Stimulated activated CD4-positive, alpha-beta T cell treated with anti-CD3 and anti-CD28 coated beads, Interleukin-12 subunit alpha, Interleukin-12 subunit beta, amount 100 ng/mL, for 24 hours (primary cell): Measurements from ENCODE around the gene AQP1.

Source experiments
- DNase-seq, 2 experiments: peaks; one replicate each; pipeline ENCODE4 v3.0.0-alpha.2; 2020; ENCODE audit warnings: low read depth in 2 of 2

AQP1 gene

GRCh38 chr7:30911561-30911969 lies at the start of gene AQP1:
AQP1 (plus strand) TSS chr7:30911853; CDS start chr7:30911910, 57 bp downstream.
- DNase-seq = no peak

- no peak for DNase-seq
Measured at GRCh38 chr7:30862995-30863705, 48.5 kb upstream of the AQP1 start.

DNA sequence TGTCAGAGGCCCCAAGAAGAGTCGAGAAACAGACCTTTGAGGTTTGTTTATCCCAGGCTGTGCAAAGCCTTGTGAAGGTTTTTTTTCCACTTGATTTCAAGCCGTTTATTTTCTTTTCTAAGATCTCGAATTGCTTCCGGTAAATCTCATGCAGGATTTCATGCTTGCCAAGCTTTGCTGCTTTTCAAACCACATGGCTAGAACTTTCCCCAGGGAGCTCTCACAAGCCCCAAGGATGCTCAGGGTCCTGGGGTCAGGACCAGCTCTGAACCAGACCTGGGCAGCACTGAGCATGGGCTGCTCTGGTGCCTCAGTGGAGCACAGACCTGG lies 48.0 kb upstream of the AQP1 start:
- no peak for DNase-seq

- no peak for DNase-seq
Measured at GRCh38 chr7:30864101-30864500, 47.6 kb upstream of the AQP1 start.

GRCh38 chr7:30865076-30865475 lies 46.6 kb upstream of the AQP1 start:
- no peak for DNase-seq

GRCh38 chr7:30865821-30866220 lies 45.8 kb upstream of the AQP1 start:
- DNase-seq = no peak

GRCh38 chr7:30866939-30867338 lies 44.7 kb upstream of the AQP1 start:
- DNase-seq = no peak

GRCh38 chr7:30867483-30867882 lies 44.2 kb upstream of the AQP1 start:
- DNase-seq = no peak

DNA sequence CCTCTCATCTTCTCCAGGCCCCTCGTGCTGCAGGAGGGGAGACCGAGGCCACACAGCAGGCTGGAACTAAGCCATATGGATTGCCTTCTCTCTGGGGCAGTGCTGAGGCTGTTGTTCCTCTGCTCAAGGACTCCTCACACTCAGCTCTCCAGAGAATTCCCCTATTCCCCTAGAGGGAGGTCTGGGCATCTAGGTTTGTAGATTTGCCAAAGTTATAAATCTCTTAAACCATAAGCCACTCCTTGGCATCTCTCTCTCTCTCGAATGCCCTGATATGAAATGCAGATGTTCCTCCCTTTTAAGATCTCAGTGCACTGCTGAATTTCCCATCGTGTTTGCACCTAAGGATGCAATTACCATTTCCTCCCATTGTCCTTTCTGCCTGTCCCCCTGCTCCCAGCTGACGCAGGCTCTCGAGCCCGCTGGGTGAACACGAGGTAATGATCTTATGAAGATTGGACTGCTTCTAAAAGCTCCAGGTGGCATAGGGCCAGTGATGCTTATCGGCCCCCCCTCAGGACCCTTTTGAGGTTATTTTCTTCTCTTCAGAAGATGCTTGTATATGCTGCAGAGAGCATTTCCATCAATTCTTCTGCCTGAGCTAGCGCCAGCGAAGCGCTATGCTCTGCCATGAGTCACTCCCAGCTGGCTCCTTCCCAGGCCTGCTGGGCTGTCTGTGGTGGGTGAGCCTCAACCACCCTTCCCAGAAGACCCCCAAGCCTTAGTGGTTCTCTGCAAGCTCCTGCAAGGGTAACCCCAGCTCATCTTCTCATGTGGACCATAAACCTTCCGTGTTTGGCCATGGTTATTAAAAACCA lies 41.6 kb upstream of the AQP1 start:
- no peak for DNase-seq

DNA sequence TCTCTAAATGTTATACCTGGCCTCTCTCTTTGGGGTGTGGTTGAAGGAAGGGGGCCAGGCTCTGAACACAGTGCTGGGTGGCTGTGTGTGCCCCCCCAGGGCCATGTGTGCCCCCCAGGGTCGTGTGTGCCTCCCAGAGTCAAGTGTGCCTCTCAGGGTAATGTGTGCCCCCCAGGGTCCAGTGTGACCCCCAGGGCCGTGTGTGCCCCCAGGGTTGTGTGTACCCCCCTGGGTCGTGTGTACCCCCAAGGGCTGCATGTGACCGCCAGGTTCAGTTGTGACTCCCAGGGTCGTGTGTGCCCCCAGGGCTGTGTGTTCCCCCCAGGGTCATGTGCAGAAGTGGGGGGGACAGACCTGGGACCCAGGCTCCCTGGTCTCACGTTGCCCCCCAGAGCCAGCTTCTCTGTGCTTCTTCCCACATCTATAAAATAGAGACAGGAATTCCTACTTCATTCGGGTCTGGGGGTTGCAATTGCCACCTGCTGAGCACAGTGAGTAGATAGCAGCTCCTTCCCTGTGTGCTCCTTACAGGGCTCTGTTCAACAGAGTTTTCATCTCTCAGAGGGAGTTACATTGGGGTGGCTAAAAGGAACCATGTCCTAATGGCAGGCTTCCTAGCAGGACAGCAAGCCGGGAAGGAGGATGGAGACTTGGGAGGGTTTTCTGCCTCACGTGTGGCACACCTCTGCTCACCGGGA lies 40.7 kb upstream of the AQP1 start:
- DNase-seq = no peak

- no peak for DNase-seq
Measured at GRCh38 chr7:30871655-30872054, 40.0 kb upstream of the AQP1 start.

- no peak for DNase-seq
Measured at GRCh38 chr7:30873207-30873606, 38.4 kb upstream of the AQP1 start.

- no peak for DNase-seq
Measured at GRCh38 chr7:30873656-30874055, 38.0 kb upstream of the AQP1 start.

DNA sequence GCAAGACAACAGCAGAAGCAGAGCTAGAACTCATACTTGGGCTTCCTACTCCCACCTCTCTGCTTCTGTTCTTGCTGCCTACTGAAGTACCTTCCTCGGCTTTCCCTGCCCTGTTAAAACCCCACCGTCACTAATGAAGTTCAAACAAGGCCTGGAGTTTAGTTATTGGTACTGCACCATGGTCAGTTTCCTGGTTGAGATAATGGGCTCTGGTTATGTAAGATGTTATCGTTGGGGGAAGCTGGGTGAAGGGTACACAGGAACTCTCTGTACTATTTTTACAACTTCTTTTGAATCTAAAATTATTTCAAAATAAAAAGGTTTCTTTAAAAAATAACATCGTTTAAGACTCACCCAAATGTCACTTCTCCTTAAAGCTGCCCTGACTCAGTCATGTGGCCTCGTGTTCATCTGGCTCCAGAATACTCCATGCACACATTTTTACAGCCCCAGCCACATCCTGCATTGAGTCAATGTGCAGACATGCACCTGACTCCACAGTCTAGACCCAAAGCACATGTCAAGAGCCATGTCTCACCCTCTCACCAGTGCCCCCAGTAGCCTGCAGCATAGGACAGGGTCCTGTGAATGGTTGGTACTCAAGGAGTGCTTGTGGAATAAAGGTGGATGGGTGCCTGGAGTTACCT lies 36.9 kb upstream of the AQP1 start:
- no peak for DNase-seq

GRCh38 chr7:30877015-30877769 lies 34.5 kb upstream of the AQP1 start:
- no peak for DNase-seq

DNA sequence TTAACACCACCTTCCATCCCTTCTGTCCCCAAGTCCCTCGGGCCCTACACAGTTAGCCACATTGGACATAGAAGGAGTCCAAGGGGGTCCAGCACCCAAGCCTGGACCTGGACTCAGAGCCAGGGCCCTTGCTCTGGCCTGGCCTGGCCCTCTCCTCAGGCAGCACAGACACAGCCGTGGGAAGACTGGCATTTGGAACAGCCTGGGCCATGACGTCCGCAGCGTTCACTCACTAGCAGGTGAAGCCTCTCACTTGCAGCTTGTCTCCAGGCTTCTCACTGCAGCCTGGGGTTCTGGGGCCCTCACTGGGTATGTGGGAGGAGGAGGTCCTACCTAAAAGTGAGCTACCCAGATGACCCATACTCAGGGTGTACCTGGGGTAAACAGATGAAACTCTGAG lies 33.7 kb upstream of the AQP1 start:
- no peak for DNase-seq

DNA sequence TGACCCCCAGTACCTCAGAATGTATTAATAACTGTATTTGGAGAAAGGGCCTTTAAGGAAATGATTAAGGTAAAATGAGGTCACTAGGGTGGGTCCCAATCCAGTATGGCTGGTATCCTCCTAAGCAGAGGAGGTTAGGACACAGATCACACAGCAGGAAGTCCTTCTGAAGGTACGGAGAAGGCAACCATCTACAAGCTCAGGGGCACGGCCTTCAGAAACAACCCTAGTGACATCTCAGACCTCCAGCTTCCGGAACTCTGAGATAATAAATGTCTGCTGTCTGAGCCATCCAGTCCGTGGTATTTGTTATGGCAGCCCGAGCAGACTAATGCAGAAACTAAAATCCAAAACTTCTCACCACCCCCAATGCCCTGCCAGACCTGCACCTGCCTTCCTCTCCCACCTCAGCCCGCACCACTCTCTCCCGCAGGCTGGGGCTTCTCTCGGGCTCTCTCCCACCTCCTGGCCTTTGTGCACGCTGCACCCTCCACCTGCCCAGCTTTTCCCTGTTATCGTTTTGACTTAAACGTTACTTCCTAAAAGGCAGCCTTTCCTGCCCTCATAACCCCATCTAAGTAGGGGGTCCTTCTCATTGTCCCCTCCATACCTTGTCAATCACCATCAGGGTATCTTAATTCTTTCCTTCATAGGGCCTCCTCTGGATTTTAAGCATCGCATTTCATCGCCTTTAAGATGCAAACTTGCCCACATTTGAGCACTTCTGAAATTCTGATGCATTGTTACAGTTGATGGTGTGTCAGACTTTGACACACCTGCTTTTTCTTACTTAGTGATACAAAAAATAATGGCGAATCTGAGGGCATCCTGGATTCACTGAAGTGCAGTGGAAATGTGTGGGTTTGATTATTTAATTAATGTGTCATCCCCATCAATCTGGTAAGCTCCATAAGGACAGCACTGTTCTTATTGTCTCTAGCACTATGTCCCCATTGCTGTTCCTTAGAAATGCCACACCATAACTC lies 32.2 kb upstream of the AQP1 start:
- DNase-seq = no peak

GRCh38 chr7:30880125-30880720 lies 31.4 kb upstream of the AQP1 start:
- DNase-seq = no peak

DNA sequence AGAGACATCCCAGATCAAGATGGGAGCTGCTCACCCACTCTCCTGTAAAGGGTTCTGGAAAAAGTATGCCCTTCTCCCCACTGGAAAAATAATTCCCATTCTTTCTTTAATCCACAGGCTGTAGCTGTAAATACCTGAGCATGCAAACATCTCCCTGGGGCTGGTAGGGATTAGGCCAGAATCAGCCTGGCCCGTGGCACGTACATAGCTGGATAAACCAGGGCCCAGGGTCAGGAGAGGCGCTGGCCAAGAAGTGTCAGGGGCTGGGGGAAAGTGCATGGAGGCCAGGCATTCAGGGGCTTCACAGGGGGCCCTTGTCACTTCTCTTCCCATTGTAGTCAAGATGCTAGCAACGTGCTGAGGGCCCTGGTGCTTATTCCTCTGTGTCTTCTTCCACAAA lies 30.7 kb upstream of the AQP1 start:
- DNase-seq = no peak

DNA sequence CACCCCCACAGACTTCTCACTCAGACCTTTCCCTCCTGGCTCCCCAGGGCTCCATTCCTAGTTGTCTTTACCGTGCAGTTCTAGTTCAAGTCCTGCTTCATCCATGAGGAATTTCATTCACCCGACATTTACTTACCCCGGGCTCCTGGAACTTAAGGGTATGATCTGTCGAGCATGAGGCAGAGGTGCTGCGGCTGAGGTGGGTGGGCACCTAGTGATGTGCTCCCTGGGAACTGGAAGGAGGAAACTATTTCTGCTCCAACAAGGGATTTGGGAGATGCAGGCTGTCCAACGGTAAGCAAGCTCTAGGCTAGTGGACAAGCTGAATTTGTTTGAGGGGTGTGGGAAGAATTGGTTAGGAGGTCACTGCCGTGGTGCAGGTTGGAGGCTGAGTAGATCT lies 30.2 kb upstream of the AQP1 start:
- no peak for DNase-seq
